ENCODE results near the gene KIF1B.
"Not testable (repeated sequence)": the region's sequence is repeated elsewhere in the genome, so short reads cannot be mapped to it uniquely, and the experiment has no call there.

KIF1B gene

GRCh38 chr1:10242811-10243210, 32.4 kb downstream of the KIF1B start:
- no peak for TF ChIP-seq CTCF (conservative IDR thresholded peaks at IDR 0.05)
- H3K27ac ChIP-seq, result no peak overlapping the region

- no peak for TF ChIP-seq CTCF (conservative IDR thresholded peaks at IDR 0.05)
- H3K27ac ChIP-seq, result peak overlapping the region; percentile 32
Observed at GRCh38 chr1:10245674-10246073, 35.3 kb downstream of the KIF1B start.

- TF ChIP-seq CTCF (conservative IDR thresholded peaks at IDR 0.05), result no peak
- no peak overlapping the region for H3K27ac ChIP-seq
Observed at GRCh38 chr1:10249808-10250457, 39.6 kb downstream of the KIF1B start.

GRCh38 chr1:10250663-10251062, 40.3 kb downstream of the KIF1B start:
- no peak for TF ChIP-seq CTCF (conservative IDR thresholded peaks at IDR 0.05)
- H3K27ac ChIP-seq, result no peak overlapping the region

GRCh38 chr1:10251325-10252108, 41.1 kb downstream of the KIF1B start:
- not testable (repeated sequence) for H3K27ac ChIP-seq

GRCh38 chr1:10252508-10252907, 42.1 kb downstream of the KIF1B start:
- no peak overlapping the region for H3K27ac ChIP-seq
- no peak for TF ChIP-seq CTCF (conservative IDR thresholded peaks at IDR 0.05)

- TF ChIP-seq CTCF (conservative IDR thresholded peaks at IDR 0.05), result no peak
- H3K27ac ChIP-seq, result peak overlapping the region; percentile 35
Observed at GRCh38 chr1:10253149-10253548, 42.8 kb downstream of the KIF1B start.

GRCh38 chr1:10253755-10254154, 43.4 kb downstream of the KIF1B start:
- no peak for TF ChIP-seq CTCF (conservative IDR thresholded peaks at IDR 0.05)
- H3K27ac ChIP-seq, result peak overlapping the region; percentile 35
